Esophagus (tissue), 2 donors: ENCODE data around the gene MAMDC4. TPM values are rescaled to one million over a fixed set of nuclear protein-coding genes. Genes with fewer than 3 reads are reported as not detected.
"Not testable (repeated sequence)": the region's sequence is repeated elsewhere in the genome, so short reads cannot be mapped to it uniquely, and the experiment has no call there.

ENCODE experiments used
- H3K27ac ChIP-seq, 2 donors: one replicate each; pipeline ENCODE4 v1.5.1; 2013; ENCODE audit warnings: low read depth in 2 of 2, mild to moderate bottlenecking in 2 of 2, inconsistent platforms in 1 of 2, low read length in 1 of 2, moderate library complexity in 1 of 2
- H3K27me3 ChIP-seq, 2 donors: one replicate each; pipeline ENCODE4 v1.6.1; 2013; ENCODE audit warnings: low read length in 2 of 2, control low read depth in 1 of 2, mild to moderate bottlenecking in 1 of 2; ENCODE audit not compliant: insufficient read depth in 2 of 2, control insufficient read depth in 1 of 2
- H3K36me3 ChIP-seq, 2 donors: one replicate each; pipeline ENCODE4 v1.6.1; 2013; ENCODE audit warnings: low read length in 1 of 2; ENCODE audit not compliant: control insufficient read depth in 2 of 2, insufficient read depth in 2 of 2
- H3K4me1 ChIP-seq, 2 donors: one replicate each; pipeline ENCODE4 v1.6.1; 2013; ENCODE audit warnings: low read length in 1 of 2; ENCODE audit not compliant: control insufficient read depth in 2 of 2, insufficient read depth in 2 of 2
- H3K4me3 ChIP-seq, 2 donors: one replicate each; pipeline ENCODE4 v1.5.1; 2013; ENCODE audit warnings: low read length in 2 of 2, mild to moderate bottlenecking in 2 of 2, low read depth in 1 of 2, moderate library complexity in 1 of 2
- H3K9me3 ChIP-seq, 2 donors: one replicate each; pipeline ENCODE4 v1.6.1; 2013; ENCODE audit warnings: mild to moderate bottlenecking in 2 of 2, low read depth in 1 of 2, low read length in 1 of 2, moderate library complexity in 1 of 2; ENCODE audit not compliant: control insufficient read depth in 2 of 2, insufficient read depth in 1 of 2
- WGBS, 2 donors: extraction: QIAGEN DNeasy Blood & Tissue Kit; methylation state at CpG; one replicate each; pipeline ENCODE4 v1.1.7; 2013; 5-methylcytosine and 5-hydroxymethylcytosine counted together
- polyA plus RNA-seq, 2 donors: library from polyadenylated mRNA; stranded (reverse); fragments of 200-250 nt; gene quantifications; one replicate each; pipeline ENCODE4 v1.2.3, GENCODE V29; 2013
- donor health status: healthy with polysubstance abuse.
- donor health status: Bipolar disorder and iron deficiency.

Gene MAMDC4
- polyA plus RNA-seq: 10 to 100 TPM in 1 of 2 donors, 1 to 10 TPM in 1; 3.9 to 11.5 TPM

GRCh38 chr9:136851941-136852663 is at the start of gene MAMDC4:
MAMDC4 (plus strand) TSS chr9:136852346; CDS start chr9:136852417, 71 bp downstream.
- Histone ChIP-seq H3K36me3 (peaks cover 0 to 7% of the 10 kb centered on the region in 2 donors), H3K27me3 (no peaks in the 10 kb centered on the region), H3K9me3 (no peaks in the 10 kb centered on the region), H3K4me1 (peaks cover 4 to 22% of the 10 kb centered on the region in 2 donors), H3K4me3 (no peak within 1 kb of the TSS), H3K27ac (no peak within 1 kb of the TSS)
- WGBS, 2 donors: 63 to 76% methylated on average over 23 of the region's 23 CpGs

GRCh38 chr9:136803009-136803550 is 49.1 kb upstream of the MAMDC4 start:
- not testable (repeated sequence) for H3K27ac ChIP-seq, H3K27me3 ChIP-seq, H3K36me3 ChIP-seq, H3K4me3 ChIP-seq, H3K9me3 ChIP-seq
- peaks cover 17 to 40% of the 10 kb centered on the region in 2 donors for H3K4me1 ChIP-seq
- WGBS, 2 donors: 95 to 96% methylated on average over 6 to 8 of the region's 9 CpGs

GRCh38 chr9:136803551-136804508 is 48.3 kb upstream of the MAMDC4 start:
- no peaks in the 10 kb centered on the region for H3K9me3 ChIP-seq
- WGBS, 2 donors: 94 to 95% methylated on average over 22 of the region's 22 CpGs
- peaks cover 16 to 38% of the 10 kb centered on the region in 2 donors for H3K4me1 ChIP-seq

GRCh38 chr9:136804509-136805206 is 47.5 kb upstream of the MAMDC4 start:
- no peaks in the 10 kb centered on the region for H3K9me3 ChIP-seq
- H3K27me3 ChIP-seq: no peaks in the 10 kb centered on the region
- H3K36me3 ChIP-seq: no peaks in the 10 kb centered on the region
- H3K27ac ChIP-seq: no peak overlapping the region
- no peak overlapping the region for H3K4me3 ChIP-seq
- 87 to 90% methylated on average over 20 of the region's 20 CpGs for WGBS, 2 donors
- H3K4me1 ChIP-seq: peaks cover 11 to 35% of the 10 kb centered on the region in 2 donors

More at GRCh38 chr9:136803551-136804508, 48.3 kb upstream of the MAMDC4 start:
- H3K36me3 ChIP-seq: no peaks in the 10 kb centered on the region
- H3K4me3 ChIP-seq: no peak overlapping the region
- H3K27ac ChIP-seq: no peak overlapping the region
- no peaks in the 10 kb centered on the region for H3K27me3 ChIP-seq

- no peaks in the 10 kb centered on the region for H3K27me3 ChIP-seq
- no peaks in the 10 kb centered on the region for H3K9me3 ChIP-seq
- H3K27ac ChIP-seq: no peak overlapping the region
- WGBS, 2 donors: 90 to 92% methylated on average over 12 of the region's 12 CpGs
- H3K4me3 ChIP-seq: no peak overlapping the region
- H3K4me1 ChIP-seq: peaks cover 12 to 34% of the 10 kb centered on the region in 2 donors
- no peaks in the 10 kb centered on the region for H3K36me3 ChIP-seq
These were observed 46.9 kb upstream of the MAMDC4 start for GRCh38 chr9:136805207-136805740.

- Histone ChIP-seq H3K36me3 (no peaks in the 10 kb centered on the region), H3K4me1 (peaks cover 9 to 30% of the 10 kb centered on the region in 2 donors), H3K27ac (no peak overlapping the region), H3K27me3 (no peaks in the 10 kb centered on the region), H3K4me3 (no peak overlapping the region), H3K9me3 (no peaks in the 10 kb centered on the region)
- 97 to 98% methylated on average over 10 of the region's 10 CpGs for WGBS, 2 donors
These were observed 46.1 kb upstream of the MAMDC4 start for GRCh38 chr9:136806067-136806466.

- no peaks in the 10 kb centered on the region for H3K9me3 ChIP-seq
- no peaks in the 10 kb centered on the region for H3K36me3 ChIP-seq
- peak overlapping the region; percentile 87 to 99 for H3K4me3 ChIP-seq
- peaks cover 9 to 30% of the 10 kb centered on the region in 2 donors for H3K4me1 ChIP-seq
- no peaks in the 10 kb centered on the region for H3K27me3 ChIP-seq
- WGBS, 2 donors: 55 to 69% methylated on average over 25 of the region's 25 CpGs
- H3K27ac ChIP-seq: peak overlapping the region; percentile 97
These were observed 45.4 kb upstream of the MAMDC4 start for GRCh38 chr9:136806631-136807201.

- Histone ChIP-seq H3K9me3 (no peaks in the 10 kb centered on the region), H3K36me3 (no peaks in the 10 kb centered on the region), H3K27ac (peak within 1 kb of the TSS; percentile 97), H3K4me3 (peak within 1 kb of the TSS; percentile 87 to 99), H3K27me3 (no peaks in the 10 kb centered on the region), H3K4me1 (peaks cover 9 to 30% of the 10 kb centered on the region in 2 donors)
- WGBS, 2 donors: 0% methylated on average over 71 to 96 of the region's 96 CpGs
These were observed 44.7 kb upstream of the MAMDC4 start, which contains the start of gene RABL6 for GRCh38 chr9:136807281-136808074. RABL6 (plus strand) TSS chr9:136807948; CDS start chr9:136808197, 249 bp downstream.
